ENCODE data around the gene WNT3. TPM values are rescaled to one million over a fixed set of nuclear protein-coding genes. Genes with fewer than 3 reads are reported as not detected.
A peak's percentile ranks its signal among the peaks of the same experiment; 100 is the strongest.

The WNT3 gene
- total RNA-seq, 2 donors from 2014 or later: 19.9 to 21.8 TPM

DNA sequence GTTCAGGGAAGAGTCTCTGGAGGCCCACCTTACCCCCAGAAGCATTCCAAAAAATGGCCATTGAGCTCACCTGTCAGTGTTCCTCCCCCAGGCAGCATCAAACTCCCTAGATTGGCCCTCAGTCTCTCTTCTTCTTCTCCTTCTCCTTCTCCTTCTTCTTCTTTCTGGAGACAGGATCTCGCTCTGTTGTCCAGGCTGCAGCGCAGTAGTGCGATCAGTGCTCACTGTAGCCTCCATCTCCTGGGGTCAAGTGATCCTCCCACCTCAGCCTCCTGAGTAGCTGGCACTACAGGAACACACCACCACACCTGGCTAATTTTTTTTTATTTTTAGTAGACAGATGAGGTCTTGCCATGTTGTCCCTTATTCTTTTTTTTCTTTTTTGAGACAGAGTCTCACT lies 16.4 kb upstream of the WNT3 start:
- Mint-ChIP-seq H3K27ac (no peak overlapping the region), H3K9me3 (peaks cover 5% of the 10 kb centered on the region), H3K4me3 (no peak overlapping the region), H3K36me3 (ENCODE audit: low read depth) (no peaks in the 10 kb centered on the region), H3K4me1 (peaks cover 34% of the 10 kb centered on the region), H3K27me3 (ENCODE audit: insufficient read depth) (peaks cover 6% of the 10 kb centered on the region)
- Histone ChIP-seq H3K4me1 (ENCODE audit: control insufficient read depth, insufficient read depth, low read length) (peaks cover 15% of the 10 kb centered on the region), H3K36me3 (ENCODE audit: control insufficient read depth, insufficient read depth, low read length) (no peaks in the 10 kb centered on the region), H3K27me3 (ENCODE audit: control insufficient read depth, insufficient read depth, low read length, poor library complexity, severe bottlenecking) (no peaks in the 10 kb centered on the region), H3K27ac (ENCODE audit: low read depth, low read length) (no peak overlapping the region), H3K9ac (ENCODE audit: extremely low read depth, low read length, poor library complexity, severe bottlenecking) (no peak overlapping the region), H3K9me3 (ENCODE audit: control insufficient read depth, low read length) (no peaks in the 10 kb centered on the region), H3K4me3 (ENCODE audit: low read length) (no peak overlapping the region)
- WGBS, 2 experiments (ENCODE audit: insufficient coverage in 1 of 2, insufficient read length in 1 of 2): 93 to 95% methylated on average over 3 of the region's 3 CpGs
- TF ChIP-seq, protein P1, sequence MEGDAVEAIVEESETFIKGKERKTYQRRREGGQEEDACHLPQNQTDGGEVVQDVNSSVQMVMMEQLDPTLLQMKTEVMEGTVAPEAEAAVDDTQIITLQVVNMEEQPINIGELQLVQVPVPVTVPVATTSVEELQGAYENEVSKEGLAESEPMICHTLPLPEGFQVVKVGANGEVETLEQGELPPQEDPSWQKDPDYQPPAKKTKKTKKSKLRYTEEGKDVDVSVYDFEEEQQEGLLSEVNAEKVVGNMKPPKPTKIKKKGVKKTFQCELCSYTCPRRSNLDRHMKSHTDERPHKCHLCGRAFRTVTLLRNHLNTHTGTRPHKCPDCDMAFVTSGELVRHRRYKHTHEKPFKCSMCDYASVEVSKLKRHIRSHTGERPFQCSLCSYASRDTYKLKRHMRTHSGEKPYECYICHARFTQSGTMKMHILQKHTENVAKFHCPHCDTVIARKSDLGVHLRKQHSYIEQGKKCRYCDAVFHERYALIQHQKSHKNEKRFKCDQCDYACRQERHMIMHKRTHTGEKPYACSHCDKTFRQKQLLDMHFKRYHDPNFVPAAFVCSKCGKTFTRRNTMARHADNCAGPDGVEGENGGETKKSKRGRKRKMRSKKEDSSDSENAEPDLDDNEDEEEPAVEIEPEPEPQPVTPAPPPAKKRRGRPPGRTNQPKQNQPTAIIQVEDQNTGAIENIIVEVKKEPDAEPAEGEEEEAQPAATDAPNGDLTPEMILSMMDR (conservative IDR thresholded peaks at IDR 0.05): no peak
- DNase-seq: no peak

DNA sequence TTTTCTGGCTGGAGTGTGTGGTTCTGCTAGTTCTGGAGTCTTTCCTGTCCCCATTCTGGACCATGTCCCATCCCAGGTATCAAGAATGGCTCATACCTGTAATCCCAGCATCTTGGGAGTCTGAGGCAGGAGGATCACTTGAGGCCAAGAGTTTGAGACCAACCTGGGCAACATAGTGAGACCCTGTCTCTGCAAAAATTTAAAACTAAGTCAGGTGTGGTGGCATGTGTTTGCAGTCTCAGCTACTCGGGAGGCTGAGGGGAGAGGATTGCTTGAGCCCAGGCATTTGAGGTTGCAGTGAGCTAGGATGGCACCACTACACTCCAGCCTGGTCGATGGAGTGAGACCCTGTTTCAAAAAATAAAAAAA lies 15.3 kb upstream of the WNT3 start:
- peaks cover 3% of the 10 kb centered on the region for H3K27me3 Mint-ChIP-seq (ENCODE audit: insufficient read depth)
- H3K4me3 Mint-ChIP-seq: no peak overlapping the region
- H3K9me3 Mint-ChIP-seq: no peaks in the 10 kb centered on the region
- DNase-seq: no peak
- Histone ChIP-seq H3K4me1 (ENCODE audit: control insufficient read depth, insufficient read depth, low read length) (peaks cover 15% of the 10 kb centered on the region), H3K9ac (ENCODE audit: extremely low read depth, low read length, poor library complexity, severe bottlenecking) (no peak overlapping the region), H3K27me3 (ENCODE audit: control insufficient read depth, insufficient read depth, low read length, poor library complexity, severe bottlenecking) (no peaks in the 10 kb centered on the region), H3K27ac (ENCODE audit: low read depth, low read length) (peak overlapping the region; percentile 94), H3K36me3 (ENCODE audit: control insufficient read depth, insufficient read depth, low read length) (no peaks in the 10 kb centered on the region), H3K4me3 (ENCODE audit: low read length) (no peak overlapping the region), H3K9me3 (ENCODE audit: control insufficient read depth, low read length) (no peaks in the 10 kb centered on the region)
- no peak overlapping the region for H3K27ac Mint-ChIP-seq
- H3K36me3 Mint-ChIP-seq (ENCODE audit: low read depth): no peaks in the 10 kb centered on the region
- TF ChIP-seq, protein P1 (conservative IDR thresholded peaks at IDR 0.05): no peak
- peaks cover 34% of the 10 kb centered on the region for H3K4me1 Mint-ChIP-seq
- WGBS, 2 experiments (ENCODE audit: insufficient coverage in 1 of 2, insufficient read length in 1 of 2): 96 to 100% methylated on average over 1 to 2 of the region's 2 CpGs

DNA sequence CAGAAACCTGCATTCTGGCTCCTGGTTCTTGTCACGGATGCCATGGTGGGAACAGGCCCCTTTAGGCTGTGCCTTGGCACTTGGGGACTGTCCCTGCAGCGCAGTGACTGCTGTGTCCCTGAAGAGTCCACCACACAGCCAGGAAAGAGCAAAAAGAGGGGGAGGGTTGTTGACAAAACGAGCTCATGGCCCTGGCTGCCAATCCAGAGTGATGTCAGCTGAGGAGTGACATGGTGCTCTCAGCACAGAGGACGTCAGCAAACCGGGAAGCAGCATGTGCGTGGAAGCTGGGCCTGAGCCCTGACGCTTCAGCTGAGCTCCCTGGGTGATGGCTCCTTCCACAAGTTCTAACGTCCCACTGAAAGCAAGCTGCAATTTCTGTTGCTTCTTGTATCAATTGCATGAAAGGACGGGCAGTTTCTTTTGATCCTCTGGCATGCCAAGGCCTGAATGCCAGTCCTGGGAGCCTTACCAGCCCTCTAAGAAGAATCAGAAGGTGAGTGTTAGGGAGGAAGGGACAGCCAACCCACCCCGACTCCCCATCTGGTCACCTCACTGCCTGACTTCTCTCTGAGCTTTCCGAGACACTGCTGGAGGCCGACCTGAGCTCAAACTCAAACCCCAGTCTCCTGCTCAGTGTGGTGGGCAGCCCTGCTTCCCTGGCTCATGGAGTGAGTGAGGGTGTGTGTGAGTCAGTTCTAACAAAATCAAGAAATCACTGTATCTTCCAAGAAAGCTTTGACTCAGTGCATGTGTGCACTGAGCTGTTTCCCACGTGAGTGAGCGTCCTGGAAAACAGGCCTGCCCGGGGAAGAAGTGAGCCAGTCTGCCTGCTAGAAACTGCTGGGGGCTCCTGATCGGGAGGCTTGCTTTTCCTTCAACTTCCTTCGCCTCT lies 14.7 kb upstream of the WNT3 start:
- Mint-ChIP-seq H3K27ac (no peak overlapping the region), H3K36me3 (ENCODE audit: low read depth) (no peaks in the 10 kb centered on the region), H3K27me3 (ENCODE audit: insufficient read depth) (peaks cover 3% of the 10 kb centered on the region), H3K4me3 (peak overlapping the region; percentile 38), H3K4me1 (peaks cover 34% of the 10 kb centered on the region), H3K9me3 (no peaks in the 10 kb centered on the region)
- peaks cover 15% of the 10 kb centered on the region for H3K4me1 ChIP-seq (ENCODE audit: control insufficient read depth, insufficient read depth, low read length)
- H3K4me3 ChIP-seq (ENCODE audit: low read length): no peak overlapping the region
- H3K27ac ChIP-seq (ENCODE audit: low read depth, low read length): peak overlapping the region; percentile 94
- no peaks in the 10 kb centered on the region for H3K36me3 ChIP-seq (ENCODE audit: control insufficient read depth, insufficient read depth, low read length)
- no peaks in the 10 kb centered on the region for H3K9me3 ChIP-seq (ENCODE audit: control insufficient read depth, low read length)
- 54 to 71% methylated on average over 12 to 17 of the region's 17 CpGs for WGBS, 2 experiments (ENCODE audit: insufficient coverage in 1 of 2, insufficient read length in 1 of 2)
- H3K27me3 ChIP-seq (ENCODE audit: control insufficient read depth, insufficient read depth, low read length, poor library complexity, severe bottlenecking): no peaks in the 10 kb centered on the region
- H3K9ac ChIP-seq (ENCODE audit: extremely low read depth, low read length, poor library complexity, severe bottlenecking): no peak overlapping the region
- TF ChIP-seq, protein P1 (conservative IDR thresholded peaks at IDR 0.05): no peak
- DNase-seq: peak; percentile 78
